Activated naive CD8-positive, alpha-beta T cell treated with anti-CD3 and anti-CD28 coated beads, Interleukin-2, amount 50 U/mL, for 16 hours (primary cell): ENCODE measurements around the gene METRNL.

Experiments
- DNase-seq: peaks from one replicate; pipeline ENCODE4 v3.0.0-alpha.2; 2020; ENCODE audit warnings: low read depth, low spot score

Gene METRNL

DNA sequence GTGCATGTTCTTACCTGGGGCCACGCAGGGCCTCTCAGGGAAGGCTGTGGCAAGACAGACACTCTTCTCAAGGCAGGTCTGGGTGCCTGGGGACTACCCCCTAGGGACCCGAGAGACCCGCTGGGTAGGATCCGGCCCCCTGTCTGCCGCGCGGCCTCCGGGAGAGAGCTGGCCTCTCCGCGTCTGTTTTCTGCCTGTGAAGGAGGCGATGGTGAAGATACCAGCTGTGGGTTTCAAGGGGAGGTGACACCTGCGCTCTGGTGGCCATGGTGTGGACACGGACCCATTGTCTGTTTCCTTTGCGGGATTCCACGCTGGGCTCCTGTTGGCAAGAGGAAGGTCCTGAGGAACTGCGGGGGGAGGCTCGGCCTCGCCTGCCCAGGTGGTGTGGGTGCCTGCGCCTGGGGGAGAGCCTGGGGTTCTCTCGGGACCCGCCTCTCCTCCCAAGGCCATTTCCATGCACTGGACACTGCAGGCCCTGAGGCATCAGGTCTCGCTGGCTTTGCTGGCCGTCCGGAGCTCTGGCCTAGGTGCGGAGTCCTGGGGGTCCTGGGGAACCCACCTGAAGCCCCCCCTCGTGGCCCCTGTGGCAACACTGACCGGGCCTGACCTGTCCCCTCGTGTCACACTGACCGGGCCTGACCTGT lies 12.2 kb upstream of the METRNL start:
- no peak for DNase-seq

GRCh38 chr17:83067718-83068261 lies 11.6 kb upstream of the METRNL start:
- DNase-seq = no peak

DNA sequence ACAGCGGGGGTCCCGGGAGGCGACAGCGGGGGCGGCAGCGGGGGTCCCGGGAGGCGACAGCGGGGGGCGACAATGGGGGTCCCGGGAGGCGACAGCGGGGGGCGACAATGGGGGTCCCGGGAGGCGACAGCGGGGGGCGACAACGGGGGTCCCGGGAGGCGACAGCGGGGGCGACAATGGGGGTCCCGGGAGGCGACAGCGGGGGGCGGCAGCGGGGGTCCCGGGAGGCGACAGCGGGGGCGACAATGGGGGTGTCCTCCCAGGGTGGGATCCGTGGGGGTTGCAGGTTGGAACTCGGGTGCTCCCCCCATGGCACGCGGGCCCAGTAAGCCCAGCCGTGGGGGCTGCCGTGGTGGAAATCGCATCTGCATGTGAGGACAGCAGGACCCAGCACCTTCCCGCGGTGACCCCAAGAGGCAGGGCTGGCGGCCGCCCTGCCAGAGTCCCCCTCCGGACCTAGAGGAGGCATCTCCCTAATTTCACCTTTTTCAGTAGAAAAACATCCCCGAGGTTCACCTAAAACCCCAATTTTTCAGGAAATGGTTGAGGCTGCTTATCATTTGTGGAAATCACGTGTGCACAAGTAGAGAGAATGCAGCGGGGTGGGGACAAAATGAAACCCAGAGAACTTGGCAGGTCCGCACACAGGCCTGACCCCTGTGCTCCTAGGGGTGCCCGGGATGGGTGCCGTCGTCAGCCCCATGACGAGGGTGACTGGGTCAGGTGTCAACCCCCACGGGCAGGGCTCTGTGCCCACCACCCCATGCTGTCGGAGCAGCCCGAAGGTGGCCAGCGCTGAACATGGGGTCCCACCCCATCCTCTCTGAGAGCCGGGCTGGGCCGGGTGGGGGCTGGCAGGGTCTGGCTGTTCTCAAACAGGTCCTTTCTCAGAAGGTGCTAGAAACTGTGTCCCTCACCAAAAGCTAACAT lies 10.5 kb upstream of the METRNL start:
- DNase-seq = no peak

DNA sequence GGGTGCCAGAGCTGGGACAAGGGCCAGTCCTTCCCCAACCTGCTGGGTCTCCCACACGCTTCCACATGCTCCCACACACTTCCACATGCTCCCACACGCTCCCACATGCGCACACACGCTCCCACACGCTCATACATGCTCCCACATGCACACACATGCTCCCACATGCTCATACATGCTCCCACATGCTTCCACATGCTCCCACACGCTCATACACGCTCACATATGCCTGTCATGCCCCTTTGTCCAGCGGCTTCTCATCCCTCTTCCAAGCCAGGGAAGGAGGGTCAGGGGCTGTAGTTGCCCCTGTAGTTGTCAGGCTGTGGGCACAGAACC lies 9.9 kb upstream of the METRNL start:
- no peak for DNase-seq

DNA sequence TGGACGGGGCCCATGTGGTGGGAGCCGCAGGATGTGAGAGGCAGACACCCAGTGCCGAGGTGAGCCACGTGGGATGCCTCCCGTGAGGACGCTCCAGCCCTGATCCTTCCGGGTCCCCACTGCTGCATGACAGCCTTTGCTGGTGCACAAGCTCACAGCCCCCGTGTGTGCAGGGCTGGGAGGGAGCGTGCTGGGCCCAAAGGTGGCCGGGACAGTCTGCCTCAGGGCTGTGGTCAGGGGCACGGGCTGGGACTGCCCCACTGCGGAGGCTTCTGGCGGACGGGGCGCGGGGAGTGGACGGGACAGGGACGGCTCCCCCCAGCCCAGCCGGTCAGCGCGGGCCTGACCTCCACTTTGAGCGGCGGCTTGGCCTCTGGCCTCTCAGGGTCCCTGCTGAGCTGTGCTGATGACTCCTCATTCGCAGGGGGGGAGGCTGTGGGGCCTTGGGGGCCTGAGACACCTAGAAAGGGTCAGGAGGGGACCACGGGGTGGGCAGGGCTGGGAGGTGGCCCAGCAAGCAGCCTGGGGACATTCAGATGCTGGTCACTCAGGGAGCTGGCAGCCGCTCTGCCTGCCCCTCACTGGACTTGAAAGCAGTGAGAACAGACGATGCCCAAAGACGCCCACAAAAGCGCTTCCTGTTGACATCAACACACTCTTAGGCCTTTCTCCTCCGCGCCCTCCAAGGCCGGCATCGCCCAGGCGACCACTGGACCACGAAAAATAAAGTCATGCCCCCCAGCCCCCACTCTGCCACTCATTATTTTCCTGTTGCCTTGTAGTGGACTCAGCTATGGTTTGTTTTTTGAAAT lies 9.3 kb upstream of the METRNL start:
- DNase-seq = no peak

- no peak for DNase-seq
Observed at GRCh38 chr17:83070800-83071341, 8.5 kb upstream of the METRNL start.

GRCh38 chr17:83071365-83071764 lies 8.0 kb upstream of the METRNL start:
- DNase-seq = no peak

GRCh38 chr17:83071966-83072562 lies 7.3 kb upstream of the METRNL start:
- DNase-seq = no peak

DNA sequence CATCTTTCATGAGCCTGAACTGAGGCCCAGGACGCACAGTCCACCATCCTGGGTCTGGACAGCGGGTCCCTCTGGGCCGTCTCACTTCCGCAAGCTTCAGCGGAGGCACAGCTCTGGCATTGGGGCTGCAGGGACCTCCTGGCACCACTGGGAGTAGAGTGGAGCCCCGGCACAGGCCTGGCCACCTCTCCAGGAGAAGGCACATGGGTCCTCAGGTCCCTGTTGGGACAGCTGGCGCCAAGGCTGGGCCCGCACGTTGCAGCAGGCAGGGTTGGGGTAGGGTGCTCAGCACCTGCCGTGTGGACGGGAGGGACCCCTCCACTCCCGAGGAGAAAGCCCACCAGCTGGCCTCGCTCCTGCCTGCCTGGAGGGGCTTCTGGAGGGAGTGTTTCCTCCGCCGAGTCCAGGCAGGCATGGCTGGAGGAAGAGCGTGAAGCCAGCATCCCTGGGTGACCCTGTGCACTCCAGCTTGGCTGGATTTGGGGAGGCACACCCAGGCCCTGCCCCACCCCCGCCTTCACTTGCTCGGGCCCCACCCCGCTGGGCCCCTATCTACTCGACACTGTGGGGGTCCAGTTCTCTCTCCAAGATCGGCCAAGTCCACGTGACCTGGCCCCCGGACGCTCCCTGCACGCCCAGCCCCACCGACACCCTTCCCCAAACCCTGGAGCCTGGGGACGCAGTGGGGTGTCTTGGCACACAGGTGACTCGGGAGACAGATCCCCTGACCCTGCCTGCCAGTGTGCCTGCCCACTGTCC lies 6.6 kb upstream of the METRNL start:
- no peak for DNase-seq

DNA sequence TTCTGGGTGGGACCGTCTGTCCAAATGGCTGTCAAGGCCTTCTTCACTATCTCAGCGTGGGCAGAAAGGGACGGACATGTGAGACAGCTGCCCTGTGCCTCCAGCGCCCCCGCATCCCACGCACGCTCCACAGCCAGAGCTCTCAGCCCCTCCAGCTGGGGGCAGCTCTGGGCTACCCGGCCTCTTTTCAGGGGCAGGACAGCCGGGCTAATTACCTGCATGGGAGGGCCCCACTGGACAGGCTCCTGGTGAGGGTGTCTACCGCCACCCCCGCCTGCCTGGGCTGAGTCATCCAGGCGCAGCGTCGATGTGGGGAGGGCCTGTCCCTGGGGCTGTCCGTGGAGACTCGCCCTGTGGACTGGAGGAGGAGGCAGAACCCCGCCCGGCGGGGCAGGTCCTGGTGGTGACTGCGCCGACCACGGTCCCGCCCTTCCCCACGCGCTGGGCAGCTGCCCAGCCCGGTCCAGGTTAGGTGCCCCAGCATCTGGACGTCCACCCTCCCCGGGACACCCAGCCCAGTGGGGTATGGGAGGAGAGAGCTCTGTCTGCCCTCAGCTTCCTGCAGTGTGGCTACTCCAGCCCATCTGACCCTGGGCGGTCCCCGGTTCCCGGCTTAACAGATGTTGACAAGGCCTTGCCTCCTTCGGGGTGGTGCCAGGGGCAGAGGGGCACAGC lies 5.9 kb upstream of the METRNL start:
- DNase-seq = no peak

GRCh38 chr17:83074486-83075223 lies 4.8 kb upstream of the METRNL start:
- DNase-seq = no peak

GRCh38 chr17:83075270-83075880 lies 4.0 kb upstream of the METRNL start:
- no peak for DNase-seq

GRCh38 chr17:83076938-83077337 lies 2.5 kb upstream of the METRNL start:
- no peak for DNase-seq

DNA sequence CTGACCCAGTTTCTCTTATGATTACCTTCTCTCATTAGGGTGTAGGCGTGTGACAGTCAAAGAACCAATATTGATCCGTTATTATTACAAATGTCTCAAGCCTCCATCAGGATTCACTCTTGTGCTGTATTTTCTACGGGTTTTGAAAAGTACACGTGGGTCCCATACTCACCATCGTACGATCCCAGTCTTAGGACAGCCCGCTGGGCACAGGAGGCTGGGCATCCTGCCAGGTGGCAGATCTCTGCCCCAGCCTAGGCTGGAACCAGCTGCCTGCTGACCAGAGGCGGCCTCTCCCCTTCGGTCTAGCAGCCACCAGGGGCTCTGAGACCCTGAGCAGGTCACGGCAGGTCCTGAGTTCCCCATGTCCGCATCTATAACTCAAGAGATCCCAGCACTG lies 2.0 kb upstream of the METRNL start:
- no peak for DNase-seq

DNA sequence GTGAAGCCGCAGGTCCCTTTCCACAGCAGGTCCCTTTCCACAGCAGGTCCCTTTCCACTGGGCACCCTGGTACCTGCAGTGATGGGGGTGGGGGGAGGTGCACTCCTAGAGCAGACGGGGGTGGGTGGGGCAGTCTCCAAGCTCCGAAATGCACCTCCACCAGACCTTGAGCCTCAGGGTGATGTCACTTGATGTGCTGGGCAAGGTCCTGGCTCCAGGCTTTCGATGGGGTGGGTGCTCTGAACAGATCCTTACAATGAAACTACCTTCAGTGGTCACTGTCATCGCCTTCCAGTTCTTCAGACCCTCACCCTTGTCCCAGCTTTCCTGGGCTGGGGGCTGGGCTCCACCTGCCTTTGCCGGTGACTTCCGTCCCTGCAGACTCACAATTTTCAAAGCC lies 1.5 kb upstream of the METRNL start:
- no peak for DNase-seq

- DNase-seq = no peak
Observed at GRCh38 chr17:83078378-83079351, 744 bp upstream of the METRNL start.

DNA sequence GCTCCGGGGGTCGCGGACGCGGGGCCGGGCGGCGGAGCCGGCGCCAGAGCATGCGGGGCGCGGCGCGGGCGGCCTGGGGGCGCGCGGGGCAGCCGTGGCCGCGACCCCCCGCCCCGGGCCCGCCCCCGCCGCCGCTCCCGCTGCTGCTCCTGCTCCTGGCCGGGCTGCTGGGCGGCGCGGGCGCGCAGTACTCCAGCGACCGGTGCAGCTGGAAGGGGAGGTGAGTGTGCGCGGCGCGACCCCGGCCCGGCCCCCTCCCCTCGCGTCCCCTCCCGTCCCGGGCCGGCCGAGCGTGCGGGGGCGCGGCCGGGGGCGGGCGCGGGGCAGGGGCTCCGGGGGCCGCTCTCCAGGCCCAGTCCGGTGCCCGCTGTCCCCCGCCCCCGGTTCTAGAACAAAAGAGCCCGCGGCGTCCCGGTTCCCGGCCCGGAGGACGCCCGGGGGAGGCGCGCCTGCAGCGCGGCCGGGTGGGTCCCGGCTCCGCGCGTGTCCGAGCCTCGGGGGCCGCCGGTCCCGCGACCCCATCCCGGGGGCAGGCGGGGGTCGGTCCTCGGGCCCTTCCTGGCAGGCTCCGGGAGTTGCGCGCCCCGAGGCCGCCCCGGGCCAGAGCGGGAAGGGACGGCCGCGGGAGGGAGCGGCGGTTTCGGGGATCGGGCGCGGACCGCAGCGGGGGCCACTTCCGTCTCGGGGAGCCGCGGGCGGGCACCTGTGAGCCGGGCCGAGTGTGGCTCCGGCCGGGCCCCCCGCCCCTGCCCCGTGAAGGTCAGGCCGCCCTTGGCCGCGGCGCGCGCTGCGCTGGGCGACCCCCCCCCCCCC lies 563 bp downstream of the METRNL start:
- no peak for DNase-seq
